ENCODE data around the gene CDC42SE2.
"Not testable (repeated sequence)": the region's sequence is repeated elsewhere in the genome, so short reads cannot be mapped to it uniquely, and the experiment has no call there.

Gene CDC42SE2

GRCh38 chr5:131386779-131387178 is 122.9 kb downstream of the CDC42SE2 start:
- no peak for DNase-seq (ENCODE audit: low read depth in 1 of 2, low spot score in 1 of 2)

GRCh38 chr5:131387255-131387654 is 123.4 kb downstream of the CDC42SE2 start:
- DNase-seq (ENCODE audit: low read depth in 1 of 2, low spot score in 1 of 2): no peak

GRCh38 chr5:131389096-131389868 is 125.4 kb downstream of the CDC42SE2 start:
- DNase-seq (ENCODE audit: low read depth in 1 of 2, low spot score in 1 of 2): peak in 1 of 2 donors; percentile 46

DNA sequence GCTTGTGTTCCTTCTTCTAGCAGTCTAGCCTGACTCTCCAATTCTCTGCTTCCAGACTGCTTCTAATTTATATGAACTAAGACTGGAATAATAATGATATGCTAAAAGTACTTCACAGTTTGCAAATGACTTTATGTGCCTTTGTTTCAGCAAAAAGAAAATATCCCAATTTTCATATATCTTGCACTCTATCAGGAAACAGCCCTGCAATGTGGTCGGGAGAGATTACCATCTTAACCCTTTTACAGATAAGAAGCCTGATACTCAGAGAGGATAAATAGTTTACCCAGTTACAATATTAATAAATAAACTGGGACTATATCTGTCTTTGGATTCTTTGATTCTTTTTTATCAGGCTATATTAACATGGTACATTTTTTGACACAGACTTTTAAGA is 126.0 kb downstream of the CDC42SE2 start:
- DNase-seq (ENCODE audit: low read depth in 1 of 2, low spot score in 1 of 2): no peak

DNA sequence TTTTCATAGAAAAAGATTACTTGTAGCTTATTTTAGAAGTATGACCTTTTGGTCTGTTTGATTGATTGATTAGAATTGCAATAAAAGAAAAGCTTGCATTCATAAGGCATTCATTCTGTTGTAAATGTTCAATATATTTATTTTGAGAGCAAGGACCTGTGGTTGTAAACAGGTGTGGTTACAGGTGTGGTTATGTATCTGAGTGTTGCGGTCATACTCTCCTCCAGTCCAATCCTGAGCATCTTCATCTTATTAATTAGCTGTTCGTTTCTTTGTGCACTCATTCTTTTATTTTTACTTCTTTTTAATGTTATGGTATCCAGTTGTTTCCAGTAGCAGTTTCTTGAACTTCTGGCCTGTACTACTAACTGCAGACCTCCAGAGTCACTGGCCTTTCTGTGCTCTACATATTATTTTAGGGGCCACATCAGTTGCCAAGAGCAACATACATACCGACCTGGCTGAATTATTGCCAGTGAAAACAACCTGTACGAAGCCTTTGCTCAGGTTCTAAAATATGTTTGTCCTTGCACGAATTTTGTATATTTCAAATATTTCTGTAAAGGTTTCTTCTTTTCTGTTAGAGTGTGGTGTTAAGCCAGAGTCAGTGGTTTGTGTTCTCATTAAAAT is 128.7 kb downstream of the CDC42SE2 start:
- DNase-seq (ENCODE audit: low read depth in 1 of 2, low spot score in 1 of 2): no peak

- DNase-seq (ENCODE audit: low read depth in 1 of 2, low spot score in 1 of 2): no peak
Observed at GRCh38 chr5:131393498-131393968, 129.7 kb downstream of the CDC42SE2 start.

GRCh38 chr5:131394128-131394527 is 130.3 kb downstream of the CDC42SE2 start:
- DNase-seq (ENCODE audit: low read depth in 1 of 2, low spot score in 1 of 2): peak in 1 of 2 donors; percentile 61

DNA sequence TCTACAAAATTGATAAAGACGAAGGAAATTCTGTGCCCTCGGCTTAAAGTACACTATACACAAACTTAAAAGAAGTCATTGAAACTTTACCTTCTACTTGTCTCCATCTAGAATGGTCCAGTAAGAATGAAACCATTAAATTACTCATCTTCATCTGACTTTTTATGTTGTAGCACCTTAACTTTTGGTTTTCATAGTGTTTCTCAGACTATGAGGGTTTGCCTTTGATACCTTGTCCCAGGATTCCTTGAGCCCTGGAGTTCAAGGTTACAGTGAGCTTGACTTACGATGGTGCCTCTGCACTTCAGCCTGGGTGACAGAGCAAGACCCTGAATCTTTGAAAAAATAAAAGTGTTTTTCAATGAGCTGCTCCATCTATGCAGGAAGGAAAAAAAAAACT is 132.2 kb downstream of the CDC42SE2 start:
- no peak for DNase-seq (ENCODE audit: low read depth in 1 of 2, low spot score in 1 of 2)

- no peak for DNase-seq (ENCODE audit: low read depth in 1 of 2, low spot score in 1 of 2)
Observed at GRCh38 chr5:131396630-131397273, 132.9 kb downstream of the CDC42SE2 start.

DNA sequence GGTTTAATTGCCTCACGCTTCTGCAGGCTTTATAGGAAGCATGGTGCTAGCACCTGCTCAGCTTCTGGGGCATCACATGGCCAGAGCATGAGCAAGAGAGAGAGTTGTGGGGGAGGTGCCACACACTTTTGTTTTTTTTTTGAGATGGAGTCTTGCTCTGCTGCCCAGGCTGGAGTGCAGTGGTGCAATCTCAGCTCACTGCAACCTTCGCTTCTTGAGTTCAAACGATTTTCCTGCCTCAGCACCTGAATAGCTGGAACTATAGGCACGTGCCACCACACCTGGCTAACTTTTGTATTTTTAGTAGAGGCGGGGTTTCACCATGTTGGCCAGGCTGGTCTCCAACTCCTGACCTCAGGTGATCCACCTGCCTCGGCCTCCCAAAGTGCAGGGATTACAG is 135.2 kb downstream of the CDC42SE2 start:
- DNase-seq (ENCODE audit: low read depth in 1 of 2, low spot score in 1 of 2): not testable (repeated sequence)

DNA sequence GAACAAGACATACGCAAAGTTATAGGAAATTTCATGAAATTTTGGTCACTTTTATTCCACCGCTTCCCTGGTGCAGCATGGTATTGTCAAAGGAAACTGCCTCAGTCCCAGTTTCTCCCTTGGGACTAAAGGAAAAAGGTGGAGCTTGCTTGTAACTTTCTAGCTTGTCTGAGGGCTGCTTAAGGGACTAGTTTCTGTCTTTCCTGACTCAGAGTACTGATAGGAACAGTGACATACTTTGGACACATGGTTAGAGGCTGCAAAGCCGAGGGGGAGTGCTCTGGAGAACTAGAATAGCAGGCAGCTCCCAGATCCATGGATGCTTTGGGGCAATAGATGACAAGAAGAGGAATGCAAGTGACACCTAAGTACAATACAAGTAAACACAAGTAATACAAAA is 136.7 kb downstream of the CDC42SE2 start:
- no peak for DNase-seq (ENCODE audit: low read depth in 1 of 2, low spot score in 1 of 2)

DNA sequence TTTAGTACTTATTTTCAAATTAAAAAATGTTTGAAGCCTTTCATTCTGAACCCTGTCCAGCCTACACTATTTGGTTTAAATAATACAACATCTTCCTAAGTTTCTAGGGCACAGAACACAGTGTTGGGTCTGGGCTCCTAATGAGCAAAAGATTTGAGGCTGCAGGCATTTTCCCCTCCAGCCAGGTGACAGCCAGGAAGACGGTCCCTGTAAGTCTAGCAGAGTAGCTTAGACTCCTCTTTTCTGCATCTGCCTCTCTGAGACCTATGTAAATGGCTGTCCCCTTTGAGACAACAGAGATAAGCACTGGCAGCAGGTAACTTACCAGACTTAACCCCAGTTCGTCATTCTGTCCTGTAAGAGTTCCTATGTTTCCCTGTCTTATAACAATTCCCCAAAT is 141.8 kb downstream of the CDC42SE2 start:
- no peak for DNase-seq (ENCODE audit: low read depth in 1 of 2, low spot score in 1 of 2)

- no peak for DNase-seq (ENCODE audit: low read depth in 1 of 2, low spot score in 1 of 2)
Observed at GRCh38 chr5:131406076-131406475, 142.2 kb downstream of the CDC42SE2 start.

GRCh38 chr5:131406975-131407638 is 143.3 kb downstream of the CDC42SE2 start:
- DNase-seq (ENCODE audit: low read depth in 1 of 2, low spot score in 1 of 2): no peak

DNA sequence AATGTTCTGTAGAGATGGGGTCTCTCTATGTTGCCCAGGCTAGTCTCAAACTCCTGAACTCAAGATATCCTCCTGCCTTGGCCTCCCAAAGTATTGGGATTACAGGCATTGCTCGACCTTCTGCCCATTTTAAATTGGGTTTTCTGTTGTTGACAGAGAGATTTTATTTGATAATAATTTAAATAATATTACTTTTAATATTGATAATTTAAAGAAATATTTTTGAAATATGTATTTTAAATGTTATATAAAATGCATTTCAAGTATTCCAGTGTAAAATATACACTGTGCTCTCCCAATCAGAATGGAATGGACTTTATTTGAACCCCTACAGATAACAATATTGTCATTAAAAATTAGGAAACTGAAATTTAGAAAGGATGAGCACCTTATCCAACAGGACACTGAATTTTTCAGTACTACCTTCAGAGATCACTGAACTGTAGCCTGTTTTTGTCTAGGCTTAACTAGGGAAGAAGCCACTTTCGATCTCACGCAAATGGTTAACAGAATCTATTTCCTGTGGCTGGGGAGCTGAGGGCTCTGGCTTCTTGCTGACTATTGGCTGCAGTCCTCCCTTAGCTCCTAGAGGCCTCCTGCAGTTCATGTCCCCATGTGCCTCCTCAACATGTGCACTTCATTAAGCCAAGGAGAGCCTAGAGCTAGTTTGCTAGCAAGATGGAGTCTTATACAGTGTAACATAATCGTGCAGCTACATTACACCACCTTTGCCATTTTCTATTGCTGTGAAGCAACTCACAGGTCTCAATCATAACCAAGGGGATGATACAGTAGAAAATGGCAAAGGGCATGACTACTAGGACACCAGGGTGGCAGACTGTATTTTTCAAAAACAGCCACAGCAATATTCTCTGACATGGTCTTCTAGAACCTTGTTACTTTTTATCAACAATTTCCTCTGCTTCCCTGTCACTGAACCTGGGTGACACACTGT is 150.0 kb downstream of the CDC42SE2 start:
- no peak for DNase-seq (ENCODE audit: low read depth in 1 of 2, low spot score in 1 of 2)

DNA sequence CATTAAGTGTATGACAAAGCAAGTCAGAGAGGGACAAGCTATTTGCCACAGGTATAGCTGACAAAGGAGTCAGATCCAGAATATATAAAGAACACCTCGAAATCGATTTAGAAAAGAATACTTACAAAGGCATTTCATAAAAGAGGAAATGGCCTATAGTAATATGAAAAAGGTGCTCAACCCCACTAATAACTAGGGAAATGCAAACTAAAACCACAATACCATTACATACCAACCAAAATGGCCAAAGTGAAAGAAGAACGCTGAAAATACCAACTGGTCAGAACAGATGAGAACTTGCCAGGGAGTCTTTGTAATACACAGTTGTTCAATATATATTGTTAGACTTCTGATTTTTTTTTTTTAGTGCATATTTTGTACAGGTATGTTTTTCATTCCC is 152.9 kb downstream of the CDC42SE2 start:
- no peak for DNase-seq (ENCODE audit: low read depth in 1 of 2, low spot score in 1 of 2)

DNA sequence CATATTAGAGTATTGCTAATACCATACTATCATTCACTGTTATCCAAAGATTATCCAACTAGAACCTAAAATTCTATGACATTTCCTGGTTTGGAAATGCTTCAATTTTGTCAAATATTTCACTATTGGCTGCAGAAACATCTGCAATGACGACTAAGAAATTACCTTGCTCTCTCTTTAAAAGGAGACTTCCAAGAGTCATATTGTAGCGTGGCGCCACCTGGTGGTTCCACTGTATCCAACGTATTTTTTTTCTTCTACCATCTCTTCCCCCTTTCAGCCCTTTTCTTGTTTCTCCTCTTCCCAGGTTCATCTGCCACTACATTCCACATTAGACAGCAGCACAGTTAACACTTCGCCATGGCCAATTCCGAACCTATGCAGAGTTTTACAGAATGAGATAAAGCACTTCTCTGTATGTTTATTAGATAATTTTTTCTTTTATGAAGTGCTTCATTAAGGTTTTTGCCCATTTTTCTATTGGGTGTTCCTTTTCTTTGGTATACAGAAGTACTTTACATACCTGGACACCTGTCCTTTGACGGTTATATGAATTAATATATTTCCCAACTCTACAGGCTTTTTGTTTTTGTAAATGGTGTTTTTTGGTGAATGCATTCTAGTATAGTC is 153.5 kb downstream of the CDC42SE2 start:
- peak; percentile 67 to 79 for DNase-seq (ENCODE audit: low read depth in 1 of 2, low spot score in 1 of 2)

DNA sequence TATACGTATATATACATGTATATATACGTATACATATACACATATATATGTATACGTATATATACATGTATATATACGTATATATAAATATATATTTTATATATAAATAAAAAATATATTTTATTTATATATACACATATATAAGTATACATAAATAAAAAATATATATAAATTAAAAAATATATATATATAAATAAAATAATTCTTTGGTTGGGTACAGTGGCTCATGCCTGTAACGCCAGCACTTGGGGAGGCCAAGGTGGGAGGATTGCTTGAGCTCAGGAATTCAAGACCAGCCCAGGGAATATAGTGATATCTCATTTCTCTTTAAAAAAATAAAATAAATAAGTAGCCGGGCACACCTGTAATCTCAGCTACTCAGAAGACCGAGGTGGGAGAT is 155.0 kb downstream of the CDC42SE2 start:
- no peak for DNase-seq (ENCODE audit: low read depth in 1 of 2, low spot score in 1 of 2)

- no peak for DNase-seq (ENCODE audit: low read depth in 1 of 2, low spot score in 1 of 2)
Observed at GRCh38 chr5:131419877-131420276, 156.0 kb downstream of the CDC42SE2 start.

GRCh38 chr5:131423056-131423455 is 159.2 kb downstream of the CDC42SE2 start:
- DNase-seq (ENCODE audit: low read depth in 1 of 2, low spot score in 1 of 2): no peak

All from activated CD4-positive, alpha-beta T cell treated with anti-CD3 and anti-CD28 coated beads, Interleukin-2, amount 50 U/mL, for 24 hours (primary cell).